GM19438 (cell line): ENCODE data around the gene TBX15.

Experiments used
- ATAC-seq: cut with Tn5 transposase; IDR thresholded peaks from one replicate; pipeline ENCODE4 v1.9.1; 2021; ENCODE audit warnings: low read depth; ENCODE audit not compliant: unreplicated experiment

Gene TBX15

DNA sequence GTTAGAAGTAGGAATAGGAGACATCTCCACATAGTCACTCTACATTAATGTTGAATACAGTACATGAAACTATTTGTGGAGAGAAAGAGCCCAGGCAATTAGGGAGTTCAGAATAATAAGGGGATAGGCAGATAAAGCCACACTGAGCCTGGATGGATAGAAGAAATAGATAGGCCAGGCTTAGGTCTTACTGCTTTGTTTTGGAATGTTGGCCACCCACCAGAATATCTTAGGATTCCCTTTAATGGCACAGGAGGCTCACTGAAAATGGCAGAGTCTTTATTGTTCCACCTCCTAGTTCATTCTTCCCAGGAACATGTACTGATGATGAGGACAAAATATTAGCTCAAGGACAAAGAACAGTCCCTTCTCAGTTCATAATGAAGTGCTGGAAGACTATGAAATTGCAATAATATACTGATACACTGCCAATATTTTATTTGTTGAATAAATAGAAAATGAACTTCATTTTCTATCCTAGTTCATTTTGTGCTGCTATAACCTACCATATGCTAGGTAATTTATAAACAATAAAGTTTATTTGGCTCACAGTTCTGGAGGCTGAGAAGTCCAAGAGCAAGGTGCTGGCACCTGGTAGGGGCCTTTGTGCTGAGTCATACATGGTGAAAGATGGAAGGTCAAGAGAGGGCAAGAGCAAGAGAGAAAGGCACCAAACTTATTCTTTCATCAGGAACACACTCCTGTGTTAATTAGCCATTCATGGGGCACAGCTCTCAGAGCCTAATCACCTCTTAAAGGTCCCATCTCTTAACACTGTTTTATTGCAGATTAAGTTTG, 87.3 kb downstream of the TBX15 start:
- ATAC-seq: no peak

DNA sequence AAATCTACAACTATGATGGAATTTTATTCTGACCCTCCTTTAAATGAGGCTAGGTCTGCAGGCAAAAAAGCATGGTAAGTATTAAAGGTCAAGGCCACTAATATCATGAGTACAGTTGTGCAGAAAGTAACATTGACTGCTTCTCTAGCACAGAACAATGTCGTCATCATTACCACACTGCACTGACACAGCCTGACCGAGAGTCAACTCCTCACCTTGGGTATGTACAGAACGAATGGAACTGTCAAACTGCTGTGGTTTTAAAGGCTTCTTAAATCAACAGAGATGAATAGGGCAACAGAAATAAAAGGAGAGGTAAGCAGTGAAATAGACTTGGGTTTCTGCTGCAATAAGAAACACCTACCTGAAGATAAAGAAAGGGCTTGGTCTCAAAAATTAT, 88.8 kb downstream of the TBX15 start:
- ATAC-seq: no peak

GRCh38 chr1:118898712-118899111, 89.4 kb downstream of the TBX15 start:
- no peak for ATAC-seq

GRCh38 chr1:118896416-118896815, 91.7 kb downstream of the TBX15 start:
- ATAC-seq: no peak

GRCh38 chr1:118894836-118895235, 93.3 kb downstream of the TBX15 start:
- no peak for ATAC-seq

- ATAC-seq: no peak
Observed at GRCh38 chr1:118890851-118891384, 97.2 kb downstream of the TBX15 start.

GRCh38 chr1:118884946-118885345, 103.2 kb downstream of the TBX15 start:
- ATAC-seq: no peak

DNA sequence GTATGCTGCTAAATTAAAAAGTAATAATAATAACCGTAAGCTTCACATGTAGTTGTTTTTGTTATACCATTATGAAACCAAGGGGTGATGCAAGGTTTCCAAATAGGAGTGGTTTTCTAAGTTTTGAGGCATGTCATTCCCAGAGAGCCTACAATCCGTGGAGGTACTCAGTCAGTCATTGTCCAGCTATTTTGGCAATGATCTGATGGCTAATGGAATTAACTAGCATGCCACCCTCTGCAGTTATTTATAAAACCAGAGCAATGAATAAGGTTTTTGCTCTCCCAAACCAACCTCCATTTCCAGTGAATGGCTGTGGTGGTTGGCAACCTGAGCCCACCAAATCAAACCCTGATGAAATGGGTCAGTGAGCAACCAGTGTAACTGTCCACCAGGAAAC, 106.4 kb downstream of the TBX15 start:
- ATAC-seq: no peak

- ATAC-seq: no peak
Observed at GRCh38 chr1:118878661-118879060, 109.5 kb downstream of the TBX15 start.

DNA sequence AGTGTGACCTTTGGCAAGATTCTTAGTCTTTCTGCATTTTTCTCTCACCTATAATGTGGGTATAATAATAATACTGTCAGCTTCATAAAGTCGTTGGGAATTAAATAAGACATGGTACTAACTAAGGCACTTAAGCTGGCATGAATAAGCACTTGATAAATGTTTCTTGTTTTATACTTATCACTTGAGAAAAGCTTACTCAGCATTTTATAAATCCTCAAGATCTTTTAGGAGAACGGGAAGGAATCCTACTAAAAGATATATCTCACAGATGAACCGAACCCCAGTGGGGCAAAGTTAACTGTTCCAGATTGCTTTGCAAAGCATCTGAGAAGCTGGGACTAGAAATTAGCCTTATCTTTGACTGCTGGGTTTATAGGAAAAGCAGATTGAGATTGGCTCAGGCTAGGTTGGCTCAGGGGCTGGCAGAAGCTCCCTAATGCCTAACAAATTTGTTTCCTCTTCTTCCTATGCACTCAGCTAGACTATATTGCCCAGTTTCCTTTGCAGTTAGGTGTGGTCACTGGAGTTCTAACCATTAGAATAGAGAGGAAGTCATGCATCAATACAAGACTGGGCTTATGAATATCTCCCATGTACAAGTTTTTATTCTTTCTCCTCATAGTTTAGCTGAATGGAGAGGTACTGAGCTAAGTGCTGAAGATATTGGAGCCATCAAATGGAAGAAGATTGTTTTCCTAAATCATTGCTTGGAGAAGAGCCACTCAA, 110.3 kb downstream of the TBX15 start:
- no peak for ATAC-seq

GRCh38 chr1:118871582-118872171, 116.5 kb downstream of the TBX15 start:
- ATAC-seq: no peak

DNA sequence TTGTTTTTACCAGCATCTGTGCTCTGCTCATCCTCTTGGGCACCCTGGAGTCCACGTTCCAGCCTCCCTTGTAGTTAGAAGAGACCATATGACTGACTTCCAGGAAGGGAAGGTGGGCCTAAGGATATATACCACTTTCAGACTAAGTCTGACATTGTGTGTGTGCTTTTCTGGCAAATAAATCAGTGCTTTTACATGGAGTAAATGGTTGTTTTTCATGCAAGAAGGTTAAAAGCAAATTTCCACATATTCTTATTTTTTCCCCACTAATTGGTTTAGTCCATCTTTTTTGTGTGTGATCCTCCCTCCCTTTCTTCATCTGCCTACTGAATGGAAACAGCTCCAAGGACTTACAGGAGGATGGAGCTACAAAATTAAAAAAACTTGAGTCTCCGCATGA, 119.8 kb downstream of the TBX15 start:
- no peak for ATAC-seq

DNA sequence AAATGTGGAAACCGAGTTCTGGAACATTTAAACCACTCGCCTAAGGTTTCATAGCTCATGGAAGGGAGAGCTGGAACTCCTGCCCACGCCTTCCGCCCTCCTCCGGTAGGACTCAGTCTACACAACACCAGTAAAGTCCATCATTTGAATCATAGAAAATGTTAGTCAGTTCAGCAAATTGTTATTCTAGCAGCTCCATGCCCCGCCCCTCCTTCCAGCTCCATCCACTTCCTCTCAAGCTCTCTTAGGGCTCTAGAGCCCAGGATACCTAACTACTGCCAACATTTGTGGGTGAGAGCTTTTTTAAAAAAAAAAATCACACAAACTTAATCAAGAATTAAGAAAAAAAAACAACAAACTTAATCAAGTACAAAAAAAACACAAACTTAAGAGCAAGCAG, 121.8 kb downstream of the TBX15 start:
- no peak for ATAC-seq

GRCh38 chr1:118863688-118864087, 124.5 kb downstream of the TBX15 start:
- no peak for ATAC-seq

GRCh38 chr1:118862755-118863154, 125.4 kb downstream of the TBX15 start:
- peak; percentile 71 for ATAC-seq

- ATAC-seq: no peak
Observed at GRCh38 chr1:118861216-118861615, 126.9 kb downstream of the TBX15 start.

- ATAC-seq: no peak
Observed at GRCh38 chr1:118859999-118860398, 128.1 kb downstream of the TBX15 start.

DNA sequence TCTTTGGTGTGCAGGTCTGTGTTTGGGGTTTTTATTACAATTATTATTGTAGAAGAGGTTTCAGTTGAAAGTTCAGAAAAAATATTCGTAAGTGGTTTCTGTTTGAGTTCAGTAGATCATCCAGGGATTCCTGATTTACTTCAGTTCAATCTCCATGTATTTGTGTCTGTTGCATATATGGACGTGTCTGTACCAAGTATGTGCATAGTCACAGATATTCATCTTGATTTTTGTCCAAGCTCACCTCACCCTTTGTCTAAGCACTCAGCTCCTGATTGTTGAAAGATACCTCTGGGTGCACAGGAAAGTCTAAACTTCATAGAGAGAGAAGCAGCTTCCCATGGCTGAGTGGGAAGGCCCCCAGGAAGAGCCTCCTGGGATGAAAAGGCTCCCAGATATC, 141.7 kb downstream of the TBX15 start:
- ATAC-seq: no peak

DNA sequence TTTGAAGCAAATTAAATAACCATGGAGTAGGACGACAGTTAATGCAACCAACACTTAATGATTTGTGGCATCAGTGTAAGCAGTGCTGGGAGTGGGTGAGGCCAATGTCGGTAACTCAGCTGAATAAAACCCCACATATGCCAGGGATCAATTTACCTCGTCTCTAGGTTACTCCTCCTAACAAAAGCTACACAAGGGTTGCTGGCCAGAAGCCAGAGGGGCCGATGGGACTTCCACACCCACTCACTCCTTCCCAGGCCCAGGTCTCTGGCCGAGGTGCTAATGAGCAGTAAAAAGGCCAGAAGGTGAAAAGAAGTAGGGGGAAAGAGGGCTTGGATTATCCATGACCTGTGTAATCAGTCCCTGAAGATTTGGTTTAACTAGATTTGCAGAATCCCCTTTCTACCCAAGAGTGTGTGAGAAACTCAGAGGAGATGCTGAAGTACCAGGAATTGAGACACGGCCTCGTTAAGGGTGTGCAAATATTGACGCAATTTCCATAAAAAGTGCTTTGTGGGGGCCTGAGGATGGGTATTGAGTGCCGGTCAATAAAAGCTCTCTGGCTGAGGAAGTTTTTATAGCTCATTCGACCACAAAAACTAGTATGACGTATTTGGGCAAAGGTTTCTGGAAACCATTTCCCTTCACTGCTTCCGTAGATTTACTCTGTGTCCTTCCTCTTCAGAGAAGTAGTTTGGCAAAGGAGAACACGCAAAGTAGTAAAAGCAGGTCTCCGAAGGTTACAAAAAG, 145.5 kb downstream of the TBX15 start:
- no peak for ATAC-seq

DNA sequence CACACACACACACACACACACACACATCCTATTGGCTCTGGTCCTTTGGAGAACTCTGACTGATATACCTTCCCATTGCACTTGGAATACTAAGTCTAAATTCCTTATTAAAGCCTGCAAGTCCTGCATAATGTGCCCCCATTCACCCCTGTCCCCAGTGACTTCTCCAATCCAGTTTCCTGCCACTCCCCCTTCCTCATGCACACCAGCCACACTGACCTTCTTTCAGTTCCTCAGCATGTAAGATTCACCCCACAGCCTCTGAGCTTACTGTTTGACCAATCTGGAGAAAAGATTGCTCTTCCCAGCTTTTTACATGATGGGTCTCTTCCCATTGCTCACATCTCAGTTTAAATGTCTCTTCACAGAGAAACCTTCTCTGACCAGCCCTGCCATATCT, 146.6 kb downstream of the TBX15 start:
- no peak for ATAC-seq
